ENCODE results near the gene HOXC13.
A peak's percentile ranks its signal among the peaks of the same experiment; 100 is the strongest.

Gene HOXC13

DNA sequence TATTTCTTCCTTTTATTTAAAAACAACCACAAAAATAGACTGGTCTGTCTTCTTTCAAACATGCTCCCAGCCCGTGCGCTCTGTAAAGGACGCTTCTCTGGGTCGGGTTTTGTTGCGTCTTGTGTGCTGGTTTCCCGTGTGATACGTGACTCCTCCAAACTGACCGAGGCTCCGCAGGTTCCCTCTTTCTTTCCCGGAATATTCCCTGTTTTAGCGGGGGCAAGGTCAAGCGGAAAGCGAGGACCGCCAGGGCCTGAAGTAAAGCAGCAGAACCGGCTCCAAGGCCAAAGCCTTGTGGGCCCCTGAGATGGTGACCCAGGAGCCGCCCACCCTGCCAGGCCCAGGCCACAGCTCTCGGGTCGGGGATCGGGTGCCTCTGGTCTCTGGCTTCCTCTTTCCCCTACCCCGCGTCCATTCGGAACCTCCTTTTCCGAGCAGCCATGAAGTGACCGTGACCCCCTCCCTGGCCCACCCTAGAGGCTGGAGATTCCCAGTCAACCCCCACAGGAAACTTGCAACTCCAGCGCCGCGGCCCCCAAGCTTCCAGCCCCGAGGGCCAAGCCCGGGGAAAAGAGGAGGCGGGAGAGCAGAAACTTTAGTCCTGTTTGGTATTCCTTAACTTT, 45.4 kb downstream of the HOXC13 start:
- Histone ChIP-seq H3K9ac (ENCODE audit: low read depth, low read length) (no peak overlapping the region), H3K27me3 (ENCODE audit: insufficient read depth, low read length, poor library complexity) (peaks cover 80% of the 10 kb centered on the region), H3K9me3 (ENCODE audit: insufficient read depth, low read length, severe bottlenecking) (no peaks in the 10 kb centered on the region), H3K36me3 (ENCODE audit: insufficient read depth, low read length) (no peaks in the 10 kb centered on the region), H4K20me1 (ENCODE audit: insufficient read depth, low read length) (no peaks in the 10 kb centered on the region), H3K27ac (ENCODE audit: low read length) (no peak overlapping the region), H3K79me2 (ENCODE audit: insufficient read depth, low read length) (no peaks in the 10 kb centered on the region), H3K4me2 (ENCODE audit: insufficient read depth, low read length) (no peak overlapping the region), H3K4me1 (ENCODE audit: insufficient read depth, low read length) (peaks cover 7% of the 10 kb centered on the region), H2AFZ (ENCODE audit: low read depth, low read length) (no peak overlapping the region), H3K4me3 (ENCODE audit: low read depth in 1 of 2, low read length in 2 of 2) (no peak overlapping the region)
- TF ChIP-seq, protein P1, sequence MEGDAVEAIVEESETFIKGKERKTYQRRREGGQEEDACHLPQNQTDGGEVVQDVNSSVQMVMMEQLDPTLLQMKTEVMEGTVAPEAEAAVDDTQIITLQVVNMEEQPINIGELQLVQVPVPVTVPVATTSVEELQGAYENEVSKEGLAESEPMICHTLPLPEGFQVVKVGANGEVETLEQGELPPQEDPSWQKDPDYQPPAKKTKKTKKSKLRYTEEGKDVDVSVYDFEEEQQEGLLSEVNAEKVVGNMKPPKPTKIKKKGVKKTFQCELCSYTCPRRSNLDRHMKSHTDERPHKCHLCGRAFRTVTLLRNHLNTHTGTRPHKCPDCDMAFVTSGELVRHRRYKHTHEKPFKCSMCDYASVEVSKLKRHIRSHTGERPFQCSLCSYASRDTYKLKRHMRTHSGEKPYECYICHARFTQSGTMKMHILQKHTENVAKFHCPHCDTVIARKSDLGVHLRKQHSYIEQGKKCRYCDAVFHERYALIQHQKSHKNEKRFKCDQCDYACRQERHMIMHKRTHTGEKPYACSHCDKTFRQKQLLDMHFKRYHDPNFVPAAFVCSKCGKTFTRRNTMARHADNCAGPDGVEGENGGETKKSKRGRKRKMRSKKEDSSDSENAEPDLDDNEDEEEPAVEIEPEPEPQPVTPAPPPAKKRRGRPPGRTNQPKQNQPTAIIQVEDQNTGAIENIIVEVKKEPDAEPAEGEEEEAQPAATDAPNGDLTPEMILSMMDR (IDR thresholded peaks at IDR 0.05; ENCODE audit: borderline replicate concordance, extremely low read depth, low read length, poor library complexity, severe bottlenecking) = no peak
- DNase-seq = no peak
- ATAC-seq (ENCODE audit: insufficient read depth, low read depth) = no peak

DNA sequence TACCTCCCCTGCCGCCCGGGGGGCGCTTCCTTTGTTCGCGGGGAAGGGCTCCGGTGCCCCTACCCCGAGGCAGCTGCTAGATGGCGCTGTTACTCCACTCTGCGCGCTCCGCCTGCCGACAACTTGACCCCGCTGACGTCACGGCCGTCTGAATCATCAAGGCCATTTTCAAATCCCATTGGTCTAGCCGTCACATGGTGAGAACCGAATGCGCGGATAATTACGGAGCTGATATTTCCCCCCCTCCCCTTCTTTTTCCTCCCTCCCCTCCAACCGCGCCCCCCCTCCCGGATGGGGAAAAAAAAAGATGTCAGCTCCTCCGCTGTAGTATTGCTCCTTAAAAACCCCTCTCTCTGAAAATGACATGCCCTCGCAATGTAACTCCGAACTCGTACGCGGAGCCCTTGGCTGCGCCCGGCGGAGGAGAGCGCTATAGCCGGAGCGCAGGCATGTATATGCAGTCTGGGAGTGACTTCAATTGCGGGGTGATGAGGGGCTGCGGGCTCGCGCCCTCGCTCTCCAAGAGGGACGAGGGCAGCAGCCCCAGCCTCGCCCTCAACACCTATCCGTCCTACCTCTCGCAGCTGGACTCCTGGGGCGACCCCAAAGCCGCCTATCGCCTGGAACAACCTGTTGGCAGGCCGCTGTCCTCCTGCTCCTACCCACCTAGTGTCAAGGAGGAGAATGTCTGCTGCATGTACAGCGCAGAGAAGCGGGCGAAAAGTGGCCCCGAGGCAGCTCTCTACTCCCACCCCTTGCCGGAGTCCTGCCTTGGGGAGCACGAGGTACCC, 46.5 kb downstream of the HOXC13 start, which contains the start of gene HOXC10:
Gene HOXC10, plus strand, starts transcription at position 246 of the 791 bp plus-strand sequence. Its CDS starts 114 bp downstream, at position 360.
- H3K36me3 ChIP-seq (ENCODE audit: insufficient read depth, low read length) = no peaks in the 10 kb centered on the region
- peak; percentile 59 for DNase-seq
- H3K9ac ChIP-seq (ENCODE audit: low read depth, low read length) = no peak within 1 kb of the TSS
- no peaks in the 10 kb centered on the region for H3K9me3 ChIP-seq (ENCODE audit: insufficient read depth, low read length, severe bottlenecking)
- H3K27ac ChIP-seq (ENCODE audit: low read length) = no peak within 1 kb of the TSS
- peak; percentile 65 for ATAC-seq (ENCODE audit: insufficient read depth, low read depth)
- no peaks in the 10 kb centered on the region for H4K20me1 ChIP-seq (ENCODE audit: insufficient read depth, low read length)
- H3K4me2 ChIP-seq (ENCODE audit: insufficient read depth, low read length) = no peak within 1 kb of the TSS
- no peak for TF ChIP-seq EZH2 (IDR thresholded peaks at IDR 0.05; ENCODE audit: borderline replicate concordance, low read depth, low read length, severe bottlenecking)
- TF ChIP-seq, protein P1 (IDR thresholded peaks at IDR 0.05; ENCODE audit: borderline replicate concordance, extremely low read depth, low read length, poor library complexity, severe bottlenecking) = peak; percentile 61
- no peaks in the 10 kb centered on the region for H3K79me2 ChIP-seq (ENCODE audit: insufficient read depth, low read length)
- no peak within 1 kb of the TSS for H2AFZ ChIP-seq (ENCODE audit: low read depth, low read length)
- H3K27me3 ChIP-seq (ENCODE audit: insufficient read depth, low read length, poor library complexity) = peaks cover 80% of the 10 kb centered on the region
- peaks cover 13% of the 10 kb centered on the region for H3K4me1 ChIP-seq (ENCODE audit: insufficient read depth, low read length)
- H3K4me3 ChIP-seq (ENCODE audit: low read depth in 1 of 2, low read length in 2 of 2) = no peak within 1 kb of the TSS

DNA sequence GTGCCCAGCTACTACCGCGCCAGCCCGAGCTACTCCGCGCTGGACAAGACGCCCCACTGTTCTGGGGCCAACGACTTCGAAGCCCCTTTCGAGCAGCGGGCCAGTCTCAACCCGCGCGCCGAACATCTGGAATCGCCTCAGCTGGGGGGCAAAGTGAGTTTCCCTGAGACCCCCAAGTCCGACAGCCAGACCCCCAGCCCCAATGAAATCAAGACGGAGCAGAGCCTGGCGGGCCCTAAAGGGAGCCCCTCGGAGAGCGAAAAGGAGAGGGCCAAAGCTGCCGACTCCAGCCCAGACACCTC, 47.0 kb downstream of the HOXC13 start:
- DNase-seq = no peak
- no peak overlapping the region for H3K9ac ChIP-seq (ENCODE audit: low read depth, low read length)
- H3K4me3 ChIP-seq (ENCODE audit: low read depth in 1 of 2, low read length in 2 of 2) = no peak overlapping the region
- ATAC-seq (ENCODE audit: insufficient read depth, low read depth) = no peak
- peaks cover 13% of the 10 kb centered on the region for H3K4me1 ChIP-seq (ENCODE audit: insufficient read depth, low read length)
- H3K4me2 ChIP-seq (ENCODE audit: insufficient read depth, low read length) = no peak overlapping the region
- H3K79me2 ChIP-seq (ENCODE audit: insufficient read depth, low read length) = no peaks in the 10 kb centered on the region
- no peaks in the 10 kb centered on the region for H3K9me3 ChIP-seq (ENCODE audit: insufficient read depth, low read length, severe bottlenecking)
- H4K20me1 ChIP-seq (ENCODE audit: insufficient read depth, low read length) = no peaks in the 10 kb centered on the region
- H2AFZ ChIP-seq (ENCODE audit: low read depth, low read length) = no peak overlapping the region
- TF ChIP-seq EZH2 (IDR thresholded peaks at IDR 0.05; ENCODE audit: borderline replicate concordance, low read depth, low read length, severe bottlenecking) = no peak
- TF ChIP-seq, protein P1 (IDR thresholded peaks at IDR 0.05; ENCODE audit: borderline replicate concordance, extremely low read depth, low read length, poor library complexity, severe bottlenecking) = no peak
- H3K27me3 ChIP-seq (ENCODE audit: insufficient read depth, low read length, poor library complexity) = peaks cover 80% of the 10 kb centered on the region
- H3K27ac ChIP-seq (ENCODE audit: low read length) = no peak overlapping the region
- no peaks in the 10 kb centered on the region for H3K36me3 ChIP-seq (ENCODE audit: insufficient read depth, low read length)
